ENCODE results near the gene ANXA2. TPM values are rescaled to one million over a fixed set of nuclear protein-coding genes. Genes with fewer than 3 reads are reported as not detected.

Gene ANXA2
- polyA plus RNA-seq, 2 donors, result 1,972 to 2,098 TPM

- H3K27ac ChIP-seq (ENCODE audit: low read depth in 2 of 2, low read length in 1 of 2), result peak overlapping the region; percentile 5 to 64
- WGBS, 2 donors, result 27 to 39% methylated on average over 18 of the region's 18 CpGs
Observed at GRCh38 chr15:60299452-60300047, 98.2 kb downstream of the ANXA2 start.

More at GRCh38 chr15:60299452-60300047, 98.2 kb downstream of the ANXA2 start:
- Histone ChIP-seq H3K9me3 (ENCODE audit: control insufficient read depth in 2 of 2, insufficient read depth in 1 of 2, low read depth in 1 of 2, low read length in 1 of 2) (peaks cover 0 to 2% of the 10 kb centered on the region in 2 donors), H3K36me3 (ENCODE audit: control insufficient read depth in 2 of 2, insufficient read depth in 2 of 2, low read length in 1 of 2) (no peaks in the 10 kb centered on the region), H3K4me3 (ENCODE audit: low read depth in 1 of 2, low read length in 2 of 2) (no peak overlapping the region), H3K27me3 (ENCODE audit: control insufficient read depth in 1 of 2, insufficient read depth in 2 of 2, low read length in 2 of 2) (no peaks in the 10 kb centered on the region), H3K4me1 (ENCODE audit: control insufficient read depth in 2 of 2, insufficient read depth in 2 of 2, low read length in 1 of 2) (no peaks in the 10 kb centered on the region)

Other genes with a start within 250 kb of the ANXA2 start
- 1 to 10 TPM; 8.9 to 9.0 TPM for gene ICE2, start 81.2 kb upstream of the ANXA2 start, polyA plus RNA-seq